B cell (primary cell): ENCODE results near the gene SMIM9.

Source experiments
- CTCF ChIP-seq: fragments of 200-600 bp; IDR thresholded peaks from one replicate; pipeline ENCODE4 v1.8.0; 2022; ENCODE audit warnings: antibody characterized with exemption, mild to moderate bottlenecking
- EZH2 ChIP-seq: IDR thresholded peaks from 2 replicates; pipeline ENCODE4 v1.6.1; 2012; ENCODE audit warnings: borderline replicate concordance, low read depth, mild to moderate bottlenecking, moderate library complexity, low read length; ENCODE audit not compliant: insufficient read depth, poor library complexity, severe bottlenecking

- TF ChIP-seq CTCF, result no peak
- no peak for TF ChIP-seq EZH2
These were observed 9.8 kb downstream of the SMIM9 start for GRCh38 chrX:154824638-154825037.
